HCT116 (cell line): ENCODE measurements around the gene CORO2A. TPM values are rescaled to one million over a fixed set of nuclear protein-coding genes. Genes with fewer than 3 reads are reported as not detected.

Experiments
- ATAC-seq: fragments of 200-7000 bp; cut with Tn5 transposase; 2 replicates; pipeline ENCODE4 v1.9.1; 2020; ENCODE audit warnings: mild to moderate bottlenecking, moderate library complexity
- BruUV-seq: library from RNA; stranded (reverse); fragments of 400-500 nt; replicated peaks from 2 replicates; lab custom pipeline; 2021; lab: Mats Ljungman, UMichigan
- CTCF ChIA-PET: fragments of 300-600 bp; sonication (Branson Sonifier 250); formaldehyde crosslinking; loops from one replicate; lab custom pipeline; 2021; ENCODE audit warnings: antibody characterized with exemption; lab: Charles Lee
- POLR2A ChIA-PET: fragments of 300-600, 350-600 bp; sonication (Branson Sonifier 250); formaldehyde crosslinking; loops from one replicate; lab custom pipeline; 2021; ENCODE audit warnings: antibody characterized with exemption; lab: Charles Lee
- RAD21 ChIA-PET, 2 experiments: fragments of 300-600 bp; sonication (Branson Sonifier 250); formaldehyde crosslinking; loops; one replicate each; lab custom pipeline; 2023; ENCODE audit warnings: low total read pairs in 2 of 2; ENCODE audit not compliant: uncharacterized antibody in 2 of 2, unreplicated experiment in 2 of 2, low non-redundant PET in 1 of 2; lab: Charles Lee
- DNase-seq: peaks from one replicate; pipeline ENCODE4 v3.0.0-alpha.2; 2010; ENCODE audit warnings: low read depth, low spot score
- H2AFZ ChIP-seq: fragments of 200-600 bp; shearing (Covaris generic), sonication (generic); 2 replicates; pipeline ENCODE4 v1.6.1; 2017; ENCODE audit warnings: low read depth, mixed run types, mixed read lengths, antibody characterized with exemption, low read length; ENCODE audit not compliant: poor library complexity, severe bottlenecking
- H3K27ac ChIP-seq: 2 replicates; pipeline ENCODE4 v1.5.1; 2012; ENCODE audit warnings: low read depth, low read length
- H3K27me3 ChIP-seq: fragments of 200-600 bp; sonication (generic); 2 replicates; pipeline ENCODE4 v1.6.1; 2016; ENCODE audit warnings: mixed run types, low read length, mixed read lengths; ENCODE audit not compliant: insufficient read depth
- H3K36me3 ChIP-seq, 2 experiments: fragments of 200-500 bp in 1 of 2; fragments of 200-600 bp in 1 of 2; sonication (Bioruptor generic) in 1 of 2; sonication (generic) in 1 of 2; 2 replicates each; pipeline versions ENCODE4 v1.5.1 to v1.6.1; 2014 to 2016; ENCODE audit warnings: low read length in 2 of 2, inconsistent platforms in 1 of 2, mixed read lengths in 1 of 2, mixed run types in 1 of 2; ENCODE audit not compliant: insufficient read depth in 2 of 2, control insufficient read depth in 1 of 2
- H3K4me1 ChIP-seq, 2 experiments: fragments of 200-600 bp in 1 of 2; sonication (generic) in 1 of 2; 2 replicates each; pipeline versions ENCODE4 v1.5.1 to v1.6.1; 2012 to 2017; ENCODE audit warnings: low read length in 2 of 2, inconsistent platforms in 1 of 2, mild to moderate bottlenecking in 1 of 2, mixed read lengths in 1 of 2, mixed run types in 1 of 2, moderate library complexity in 1 of 2; ENCODE audit not compliant: insufficient read depth in 2 of 2, control insufficient read depth in 1 of 2
- H3K4me2 ChIP-seq: fragments of 200-600 bp; sonication (generic); 2 replicates; pipeline ENCODE4 v1.6.1; 2017; ENCODE audit warnings: mixed run types, low read length, mixed read lengths
- H3K4me3 ChIP-seq, 2 experiments: fragments of 200-600 bp in 1 of 2; sonication (generic) in 1 of 2; replicated peaks in 1 of 2; 2 replicates each; pipeline ENCODE4 v1.5.1; 2011 to 2016; ENCODE audit warnings: low read length in 2 of 2, control low read depth in 1 of 2, low read depth in 1 of 2, mild to moderate bottlenecking in 1 of 2, mixed read lengths in 1 of 2, mixed run types in 1 of 2
- H3K79me2 ChIP-seq: fragments of 200-600 bp; sonication (generic); 2 replicates; pipeline ENCODE4 v1.6.1; 2017; ENCODE audit warnings: mild to moderate bottlenecking, mixed run types, low read length, moderate library complexity, mixed read lengths; ENCODE audit not compliant: insufficient read depth
- H3K9ac ChIP-seq: fragments of 200-600 bp; sonication (generic); 2 replicates; pipeline ENCODE4 v1.6.1; 2016; ENCODE audit warnings: low read length, mixed read lengths
- H3K9me2 ChIP-seq: fragments of 200-600 bp; sonication (generic), shearing (Covaris generic); 2 replicates; pipeline ENCODE4 v1.6.1; 2017; ENCODE audit warnings: mixed run types, mild to moderate bottlenecking, moderate library complexity; ENCODE audit not compliant: insufficient read depth
- H3K9me3 ChIP-seq, 2 experiments: fragments of 200-500 bp in 1 of 2; fragments of 200-600 bp in 1 of 2; sonication (Bioruptor generic) in 1 of 2; sonication (generic) in 1 of 2; 2 replicates each; pipeline ENCODE4 v1.6.1; 2014 to 2017; ENCODE audit warnings: low read length in 2 of 2, mixed read lengths in 2 of 2, inconsistent platforms in 1 of 2, low read depth in 1 of 2, mild to moderate bottlenecking in 1 of 2, mixed run types in 1 of 2, moderate library complexity in 1 of 2; ENCODE audit not compliant: control insufficient read depth in 1 of 2, insufficient read depth in 1 of 2
- H4K20me1 ChIP-seq: fragments of 200-600 bp; sonication (generic), shearing (Covaris generic); 2 replicates; pipeline ENCODE4 v1.6.1; 2017; ENCODE audit warnings: mixed run types, mild to moderate bottlenecking, moderate library complexity; ENCODE audit not compliant: insufficient read depth
- CBX3 ChIP-seq: IDR thresholded peaks from 2 replicates; pipeline ENCODE4 v1.6.1; 2012; ENCODE audit warnings: low read depth
- CEBPB ChIP-seq: IDR thresholded peaks from 2 replicates; pipeline ENCODE4 v1.6.1; 2012; ENCODE audit warnings: low read depth
- EGR1 ChIP-seq: IDR thresholded peaks from 2 replicates; pipeline ENCODE4 v1.6.1; 2012; ENCODE audit warnings: low read depth
- ELF1 ChIP-seq: IDR thresholded peaks from 2 replicates; pipeline ENCODE4 v1.6.1; 2012; ENCODE audit warnings: low read depth, borderline replicate concordance
- EZH2 ChIP-seq: fragments of 200-600 bp; sonication (generic); IDR thresholded peaks from 2 replicates; pipeline ENCODE4 v1.6.1; 2017; ENCODE audit warnings: antibody characterized with exemption, mixed run types
- EZH2phosphoT487 ChIP-seq: fragments of 200-600 bp; IDR thresholded peaks from 2 replicates; pipeline ENCODE4 v1.6.1; 2018; ENCODE audit warnings: antibody characterized with exemption, borderline replicate concordance
- FOSL1 ChIP-seq: IDR thresholded peaks from 2 replicates; pipeline ENCODE4 v1.6.1; 2012; ENCODE audit warnings: low read depth
- JUND ChIP-seq: IDR thresholded peaks from 2 replicates; pipeline ENCODE4 v1.6.1; 2012
- POLR2AphosphoS5 ChIP-seq: IDR thresholded peaks from 2 replicates; pipeline ENCODE4 v1.6.1; 2011; ENCODE audit warnings: mild to moderate bottlenecking, low read depth, low read length, moderate library complexity
- RAD21 ChIP-seq: IDR thresholded peaks from 2 replicates; pipeline ENCODE4 v1.6.1; 2012; ENCODE audit warnings: low read depth, mild to moderate bottlenecking
- SIN3A ChIP-seq: IDR thresholded peaks from 2 replicates; pipeline ENCODE4 v1.6.1; 2012; ENCODE audit warnings: low read depth
- SP1 ChIP-seq: IDR thresholded peaks from 2 replicates; pipeline ENCODE4 v1.6.1; 2012; ENCODE audit warnings: low read depth
- TCF7L2 ChIP-seq: IDR thresholded peaks from 2 replicates; pipeline ENCODE4 v1.7.0; 2011; ENCODE audit warnings: borderline replicate concordance, inconsistent platforms; ENCODE audit not compliant: insufficient read depth, insufficient read length; ENCODE audit errors: extremely low read depth
- YY1 ChIP-seq: IDR thresholded peaks from 2 replicates; pipeline ENCODE4 v1.6.1; 2011; ENCODE audit warnings: low read length, low read depth, moderate library complexity, mild to moderate bottlenecking; ENCODE audit not compliant: insufficient replicate concordance; ENCODE audit errors: extremely low read depth
- ZFX ChIP-seq: fragments of 450-650 bp; IDR thresholded peaks from 2 replicates; pipeline ENCODE4 v1.6.1; 2017
- intact Hi-C: fragments of 100-400 bp; cut with micrococcal nuclease; formaldehyde crosslinking; loops from 2 replicates; pipeline ENCODE4 v1.10.0; 2022
- total RNA-seq: library from RNA; stranded (reverse); gene quantifications from one replicate; pipeline ENCODE4 v1.2.1, GENCODE V29; 2021; ENCODE audit not compliant: unreplicated experiment
- TF ChIP-seq, protein P1 (sequence below): IDR thresholded peaks from 2 replicates; pipeline ENCODE4 v1.6.1; 2012
- TF ChIP-seq, protein P2 (sequence below): IDR thresholded peaks from 2 replicates; pipeline ENCODE4 v1.6.1; 2012
- TF ChIP-seq, protein P3 (sequence below), 3 experiments: fragments of 200-600 bp in 1 of 3; sonication (generic) in 1 of 3; IDR thresholded peaks in 2 of 3; conservative IDR thresholded peaks in 1 of 3; 2 replicates each; pipeline ENCODE4 v1.5.1; 2012 to 2017; ENCODE audit warnings: low read depth in 2 of 3, low read length in 2 of 3, antibody characterized with exemption in 1 of 3, borderline replicate concordance in 1 of 3, control low read depth in 1 of 3, mild to moderate bottlenecking in 1 of 3, mixed read lengths in 1 of 3, mixed run types in 1 of 3, moderate library complexity in 1 of 3; ENCODE audit not compliant: insufficient read depth in 1 of 3

Gene CORO2A
- total RNA-seq, 1 experiment from 2014 or later: 5.7 TPM

DNA sequence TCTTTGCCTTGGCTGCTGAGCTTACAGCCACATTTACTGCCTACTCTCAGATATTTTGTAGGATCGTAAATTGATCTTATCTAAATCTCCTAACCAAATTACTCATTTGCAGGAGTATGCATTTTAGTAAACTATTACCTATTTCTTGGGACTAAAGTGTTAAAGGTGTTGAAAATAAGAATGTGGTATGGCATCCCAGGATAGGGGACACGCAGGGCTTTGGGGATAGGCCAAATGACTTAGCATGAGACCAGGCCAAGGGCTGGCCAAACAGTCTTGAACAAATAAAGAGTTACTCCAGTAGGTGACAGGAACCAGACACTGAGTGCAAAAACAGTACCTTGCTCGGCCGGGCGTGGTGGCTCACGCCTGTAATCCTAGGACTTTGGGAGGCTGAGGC is 37.9 kb upstream of the CORO2A start:
- RAD21 ChIA-PET: no interaction called here

DNA sequence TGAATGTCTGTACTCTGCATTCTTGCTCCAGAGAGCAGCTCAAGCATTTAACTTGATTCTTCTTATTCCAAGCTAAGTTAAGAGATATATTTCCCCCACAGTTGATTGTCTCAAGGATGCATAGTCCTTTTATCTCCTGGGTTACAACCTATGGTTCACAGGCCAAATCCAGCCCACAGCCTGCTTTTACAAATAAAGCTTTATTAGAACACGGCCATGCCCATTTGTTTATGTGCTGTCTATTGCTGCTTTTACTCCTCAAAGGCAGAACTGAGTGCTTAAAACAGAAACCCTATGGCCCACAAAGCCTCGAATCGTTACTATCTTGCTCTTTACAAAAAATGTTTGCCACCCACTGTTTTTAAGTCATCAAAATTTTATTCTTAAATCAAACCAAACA is 37.2 kb upstream of the CORO2A start:
- intact Hi-C loops: no loop called here
- H3K36me3 ChIP-seq: 0 out of 4 replicates have a peak, but pooled peaks cover 2 to 5% of the 10 kb centered on the region in 2 experiments
- ChIA-PET POLR2A (no interaction called here), CTCF (interaction anchor here (1.3 kb wide), 1 partner anchor 12 kb away, joined by 3 read pairs; no protein-coding TSS in a partner anchor), RAD21 (no interaction called here)
- no peaks in the 10 kb centered on the region for H3K27me3 ChIP-seq
- H4K20me1 ChIP-seq: no peaks in the 10 kb centered on the region
- ATAC-seq (no peak), DNase-seq (no peak)
- peaks cover 8 to 25% of the 10 kb centered on the region in 2 experiments for H3K4me1 ChIP-seq
- no peaks in the 10 kb centered on the region for H3K9me3 ChIP-seq
- no peak overlapping the region for H3K27ac ChIP-seq
- no peak overlapping the region for H3K9ac ChIP-seq
- no peak overlapping the region for H3K4me3 ChIP-seq
- H3K9me2 ChIP-seq: no peaks in the 10 kb centered on the region
- no peak overlapping the region for H3K4me2 ChIP-seq
- no peak overlapping the region for H2AFZ ChIP-seq
- no TSS peak for BruUV-seq
- H3K79me2 ChIP-seq: no peaks in the 10 kb centered on the region
- no peak for TF ChIP-seq FOSL1
- TF ChIP-seq CEBPB: no peak
- TF ChIP-seq EZH2: no peak
- no peak for TF ChIP-seq YY1
- no peak for TF ChIP-seq ZFX
- no peak for TF ChIP-seq RAD21
- TF ChIP-seq POLR2AphosphoS5: no peak
- TF ChIP-seq TCF7L2: no peak
- TF ChIP-seq SP1: no peak
- TF ChIP-seq CBX3: no peak
- TF ChIP-seq EZH2phosphoT487: no peak
- TF ChIP-seq JUND: no peak
- TF ChIP-seq SIN3A: no peak
- TF ChIP-seq, protein P1, sequence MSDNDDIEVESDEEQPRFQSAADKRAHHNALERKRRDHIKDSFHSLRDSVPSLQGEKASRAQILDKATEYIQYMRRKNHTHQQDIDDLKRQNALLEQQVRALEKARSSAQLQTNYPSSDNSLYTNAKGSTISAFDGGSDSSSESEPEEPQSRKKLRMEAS: no peak
- TF ChIP-seq, protein P2, sequence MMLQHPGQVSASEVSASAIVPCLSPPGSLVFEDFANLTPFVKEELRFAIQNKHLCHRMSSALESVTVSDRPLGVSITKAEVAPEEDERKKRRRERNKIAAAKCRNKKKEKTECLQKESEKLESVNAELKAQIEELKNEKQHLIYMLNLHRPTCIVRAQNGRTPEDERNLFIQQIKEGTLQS: no peak
- TF ChIP-seq, protein P3, sequence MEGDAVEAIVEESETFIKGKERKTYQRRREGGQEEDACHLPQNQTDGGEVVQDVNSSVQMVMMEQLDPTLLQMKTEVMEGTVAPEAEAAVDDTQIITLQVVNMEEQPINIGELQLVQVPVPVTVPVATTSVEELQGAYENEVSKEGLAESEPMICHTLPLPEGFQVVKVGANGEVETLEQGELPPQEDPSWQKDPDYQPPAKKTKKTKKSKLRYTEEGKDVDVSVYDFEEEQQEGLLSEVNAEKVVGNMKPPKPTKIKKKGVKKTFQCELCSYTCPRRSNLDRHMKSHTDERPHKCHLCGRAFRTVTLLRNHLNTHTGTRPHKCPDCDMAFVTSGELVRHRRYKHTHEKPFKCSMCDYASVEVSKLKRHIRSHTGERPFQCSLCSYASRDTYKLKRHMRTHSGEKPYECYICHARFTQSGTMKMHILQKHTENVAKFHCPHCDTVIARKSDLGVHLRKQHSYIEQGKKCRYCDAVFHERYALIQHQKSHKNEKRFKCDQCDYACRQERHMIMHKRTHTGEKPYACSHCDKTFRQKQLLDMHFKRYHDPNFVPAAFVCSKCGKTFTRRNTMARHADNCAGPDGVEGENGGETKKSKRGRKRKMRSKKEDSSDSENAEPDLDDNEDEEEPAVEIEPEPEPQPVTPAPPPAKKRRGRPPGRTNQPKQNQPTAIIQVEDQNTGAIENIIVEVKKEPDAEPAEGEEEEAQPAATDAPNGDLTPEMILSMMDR (IDR thresholded peaks at IDR 0.05 in 2 of 3, conservative IDR thresholded peaks at IDR 0.05 in 1 of 3; ENCODE audit: borderline replicate concordance in 1 of 3, insufficient read depth in 1 of 3, low read depth in 2 of 3, low read length in 2 of 3): no peak

More for the DNA sequence above, 37.9 kb upstream of the CORO2A start:
- Histone ChIP-seq H3K9me2 (no peaks in the 10 kb centered on the region), H3K4me3 (no peak overlapping the region), H3K36me3 (0 out of 4 replicates have a peak, but pooled peaks cover 2 to 5% of the 10 kb centered on the region in 2 experiments), H3K4me2 (no peak overlapping the region), H3K79me2 (no peaks in the 10 kb centered on the region), H3K9ac (no peak overlapping the region), H3K4me1 (peaks cover 5 to 19% of the 10 kb centered on the region in 2 experiments; a peak in 3 of 4 replicates), H4K20me1 (no peaks in the 10 kb centered on the region), H3K27me3 (no peaks in the 10 kb centered on the region), H2AFZ (no peak overlapping the region), H3K9me3 (no peaks in the 10 kb centered on the region), H3K27ac (no peak overlapping the region)
- ATAC-seq (no peak), DNase-seq (no peak)
- ChIA-PET CTCF (interaction anchor here (1.3 kb wide), 1 partner anchor 12 kb away, joined by 3 read pairs; no protein-coding TSS in a partner anchor), POLR2A (no interaction called here)
- intact Hi-C loops: no loop called here
- no TSS peak for BruUV-seq
- no peak for TF ChIP-seq ELF1
- TF ChIP-seq YY1: no peak
- TF ChIP-seq RAD21: no peak
- no peak for TF ChIP-seq EZH2phosphoT487
- no peak for TF ChIP-seq SIN3A
- TF ChIP-seq, protein P1: no peak
- TF ChIP-seq TCF7L2: no peak
- no peak for TF ChIP-seq CEBPB
- TF ChIP-seq EGR1: no peak
